HCT116 (cell line): ENCODE results near the gene DHX32. TPM values are rescaled to one million over a fixed set of nuclear protein-coding genes. Genes with fewer than 3 reads are reported as not detected.

Experiments used
- ATAC-seq: fragments of 200-7000 bp; cut with Tn5 transposase; 2 replicates; pipeline ENCODE4 v1.9.1; 2020; ENCODE audit warnings: mild to moderate bottlenecking, moderate library complexity
- BruUV-seq: library from RNA; stranded (reverse); fragments of 400-500 nt; replicated peaks from 2 replicates; lab custom pipeline; 2021; lab: Mats Ljungman, UMichigan
- CTCF ChIA-PET: fragments of 300-600 bp; sonication (Branson Sonifier 250); formaldehyde crosslinking; loops from one replicate; lab custom pipeline; 2021; ENCODE audit warnings: antibody characterized with exemption; lab: Charles Lee
- POLR2A ChIA-PET: fragments of 300-600, 350-600 bp; sonication (Branson Sonifier 250); formaldehyde crosslinking; loops from one replicate; lab custom pipeline; 2021; ENCODE audit warnings: antibody characterized with exemption; lab: Charles Lee
- RAD21 ChIA-PET, 2 experiments: fragments of 300-600 bp; sonication (Branson Sonifier 250); formaldehyde crosslinking; loops; one replicate each; lab custom pipeline; 2023; ENCODE audit warnings: low total read pairs in 2 of 2; ENCODE audit not compliant: uncharacterized antibody in 2 of 2, unreplicated experiment in 2 of 2, low non-redundant PET in 1 of 2; lab: Charles Lee
- DNase-seq: peaks from one replicate; pipeline ENCODE4 v3.0.0-alpha.2; 2010; ENCODE audit warnings: low read depth, low spot score
- H2AFZ ChIP-seq: fragments of 200-600 bp; shearing (Covaris generic), sonication (generic); 2 replicates; pipeline ENCODE4 v1.6.1; 2017; ENCODE audit warnings: low read depth, mixed run types, mixed read lengths, antibody characterized with exemption, low read length; ENCODE audit not compliant: poor library complexity, severe bottlenecking
- H3K27ac ChIP-seq: 2 replicates; pipeline ENCODE4 v1.5.1; 2012; ENCODE audit warnings: low read depth, low read length
- H3K27me3 ChIP-seq: fragments of 200-600 bp; sonication (generic); 2 replicates; pipeline ENCODE4 v1.6.1; 2016; ENCODE audit warnings: mixed run types, low read length, mixed read lengths; ENCODE audit not compliant: insufficient read depth
- H3K36me3 ChIP-seq, 2 experiments: fragments of 200-500 bp in 1 of 2; fragments of 200-600 bp in 1 of 2; sonication (Bioruptor generic) in 1 of 2; sonication (generic) in 1 of 2; 2 replicates each; pipeline versions ENCODE4 v1.5.1 to v1.6.1; 2014 to 2016; ENCODE audit warnings: low read length in 2 of 2, inconsistent platforms in 1 of 2, mixed read lengths in 1 of 2, mixed run types in 1 of 2; ENCODE audit not compliant: insufficient read depth in 2 of 2, control insufficient read depth in 1 of 2
- H3K4me1 ChIP-seq, 2 experiments: fragments of 200-600 bp in 1 of 2; sonication (generic) in 1 of 2; 2 replicates each; pipeline versions ENCODE4 v1.5.1 to v1.6.1; 2012 to 2017; ENCODE audit warnings: low read length in 2 of 2, inconsistent platforms in 1 of 2, mild to moderate bottlenecking in 1 of 2, mixed read lengths in 1 of 2, mixed run types in 1 of 2, moderate library complexity in 1 of 2; ENCODE audit not compliant: insufficient read depth in 2 of 2, control insufficient read depth in 1 of 2
- H3K4me2 ChIP-seq: fragments of 200-600 bp; sonication (generic); 2 replicates; pipeline ENCODE4 v1.6.1; 2017; ENCODE audit warnings: mixed run types, low read length, mixed read lengths
- H3K4me3 ChIP-seq, 2 experiments: fragments of 200-600 bp in 1 of 2; sonication (generic) in 1 of 2; replicated peaks in 1 of 2; 2 replicates each; pipeline ENCODE4 v1.5.1; 2011 to 2016; ENCODE audit warnings: low read length in 2 of 2, control low read depth in 1 of 2, low read depth in 1 of 2, mild to moderate bottlenecking in 1 of 2, mixed read lengths in 1 of 2, mixed run types in 1 of 2
- H3K79me2 ChIP-seq: fragments of 200-600 bp; sonication (generic); 2 replicates; pipeline ENCODE4 v1.6.1; 2017; ENCODE audit warnings: mild to moderate bottlenecking, mixed run types, low read length, moderate library complexity, mixed read lengths; ENCODE audit not compliant: insufficient read depth
- H3K9ac ChIP-seq: fragments of 200-600 bp; sonication (generic); 2 replicates; pipeline ENCODE4 v1.6.1; 2016; ENCODE audit warnings: low read length, mixed read lengths
- H3K9me2 ChIP-seq: fragments of 200-600 bp; sonication (generic), shearing (Covaris generic); 2 replicates; pipeline ENCODE4 v1.6.1; 2017; ENCODE audit warnings: mixed run types, mild to moderate bottlenecking, moderate library complexity; ENCODE audit not compliant: insufficient read depth
- H3K9me3 ChIP-seq, 2 experiments: fragments of 200-500 bp in 1 of 2; fragments of 200-600 bp in 1 of 2; sonication (Bioruptor generic) in 1 of 2; sonication (generic) in 1 of 2; 2 replicates each; pipeline ENCODE4 v1.6.1; 2014 to 2017; ENCODE audit warnings: low read length in 2 of 2, mixed read lengths in 2 of 2, inconsistent platforms in 1 of 2, low read depth in 1 of 2, mild to moderate bottlenecking in 1 of 2, mixed run types in 1 of 2, moderate library complexity in 1 of 2; ENCODE audit not compliant: control insufficient read depth in 1 of 2, insufficient read depth in 1 of 2
- H4K20me1 ChIP-seq: fragments of 200-600 bp; sonication (generic), shearing (Covaris generic); 2 replicates; pipeline ENCODE4 v1.6.1; 2017; ENCODE audit warnings: mixed run types, mild to moderate bottlenecking, moderate library complexity; ENCODE audit not compliant: insufficient read depth
- ATF3 ChIP-seq: IDR thresholded peaks from 2 replicates; pipeline ENCODE4 v1.6.1; 2012
- CBX3 ChIP-seq: IDR thresholded peaks from 2 replicates; pipeline ENCODE4 v1.6.1; 2012; ENCODE audit warnings: low read depth
- CEBPB ChIP-seq: IDR thresholded peaks from 2 replicates; pipeline ENCODE4 v1.6.1; 2012; ENCODE audit warnings: low read depth
- EGR1 ChIP-seq: IDR thresholded peaks from 2 replicates; pipeline ENCODE4 v1.6.1; 2012; ENCODE audit warnings: low read depth
- EZH2phosphoT487 ChIP-seq: fragments of 200-600 bp; IDR thresholded peaks from 2 replicates; pipeline ENCODE4 v1.6.1; 2018; ENCODE audit warnings: antibody characterized with exemption, borderline replicate concordance
- JUND ChIP-seq: IDR thresholded peaks from 2 replicates; pipeline ENCODE4 v1.6.1; 2012
- POLR2A ChIP-seq: IDR thresholded peaks from 2 replicates; pipeline ENCODE4 v1.7.0; 2011; ENCODE audit warnings: borderline replicate concordance; ENCODE audit not compliant: insufficient read depth, insufficient read length; ENCODE audit errors: extremely low read depth
- RAD21 ChIP-seq: IDR thresholded peaks from 2 replicates; pipeline ENCODE4 v1.6.1; 2012; ENCODE audit warnings: low read depth, mild to moderate bottlenecking
- REST ChIP-seq: IDR thresholded peaks from 2 replicates; pipeline ENCODE4 v1.6.1; 2012; ENCODE audit warnings: low read depth
- SIN3A ChIP-seq: IDR thresholded peaks from 2 replicates; pipeline ENCODE4 v1.6.1; 2012; ENCODE audit warnings: low read depth
- SP1 ChIP-seq: IDR thresholded peaks from 2 replicates; pipeline ENCODE4 v1.6.1; 2012; ENCODE audit warnings: low read depth
- SRF ChIP-seq: IDR thresholded peaks from 2 replicates; pipeline ENCODE4 v1.6.1; 2012; ENCODE audit warnings: low read depth
- TCF7L2 ChIP-seq: IDR thresholded peaks from 2 replicates; pipeline ENCODE4 v1.7.0; 2011; ENCODE audit warnings: borderline replicate concordance, inconsistent platforms; ENCODE audit not compliant: insufficient read depth, insufficient read length; ENCODE audit errors: extremely low read depth
- ZFX ChIP-seq: fragments of 450-650 bp; IDR thresholded peaks from 2 replicates; pipeline ENCODE4 v1.6.1; 2017
- ZNF274 ChIP-seq: fragments of 200-500 bp; sonication (Bioruptor generic); IDR thresholded peaks from 2 replicates; pipeline ENCODE4 v1.6.1; 2014; ENCODE audit warnings: mild to moderate bottlenecking, low read depth, low read length, inconsistent platforms
- intact Hi-C: fragments of 100-400 bp; cut with micrococcal nuclease; formaldehyde crosslinking; loops from 2 replicates; pipeline ENCODE4 v1.10.0; 2022
- total RNA-seq: library from RNA; stranded (reverse); gene quantifications from one replicate; pipeline ENCODE4 v1.2.1, GENCODE V29; 2021; ENCODE audit not compliant: unreplicated experiment
- TF ChIP-seq, protein P1 (sequence below): IDR thresholded peaks from 2 replicates; pipeline ENCODE4 v1.6.1; 2012
- TF ChIP-seq, protein P2 (sequence below): IDR thresholded peaks from 2 replicates; pipeline ENCODE4 v1.6.1; 2011; ENCODE audit warnings: mild to moderate bottlenecking, low read length, moderate library complexity; ENCODE audit not compliant: insufficient replicate concordance; ENCODE audit errors: extremely low read depth

Gene DHX32
- total RNA-seq, 1 experiment from 2014 or later: 50.9 TPM

DNA sequence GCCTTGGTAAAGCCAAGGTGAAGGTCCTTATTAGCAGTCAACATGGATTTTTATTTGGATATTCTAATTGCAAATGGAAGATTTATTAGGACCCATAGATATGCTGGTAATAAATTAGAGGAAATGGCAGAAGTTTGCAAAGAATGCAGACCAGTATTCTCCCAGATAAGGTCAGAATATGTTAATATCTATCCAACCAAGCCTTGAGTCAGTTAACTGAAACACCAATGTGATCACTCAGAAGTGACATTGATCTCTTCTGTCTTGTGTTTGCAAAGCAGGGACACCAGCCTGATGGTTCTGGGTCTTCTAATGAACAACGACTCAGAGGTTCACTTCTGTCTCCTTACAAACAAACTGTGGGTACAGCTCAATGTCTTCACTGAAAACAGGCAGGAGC, 79.5 kb downstream of the DHX32 start:
- BruUV-seq: no TSS peak
- no peak for DNase-seq
- CTCF ChIA-PET: no interaction called here
- TF ChIP-seq RAD21 (no peak), POLR2A (no peak), CEBPB (no peak), EGR1 (no peak), ZFX (no peak), ZNF274 (no peak), CBX3 (no peak), REST (no peak), ATF3 (no peak), EZH2phosphoT487 (no peak), SRF (no peak), TCF7L2 (no peak), SP1 (no peak), SIN3A (no peak), JUND (no peak)
- TF ChIP-seq, protein P1, sequence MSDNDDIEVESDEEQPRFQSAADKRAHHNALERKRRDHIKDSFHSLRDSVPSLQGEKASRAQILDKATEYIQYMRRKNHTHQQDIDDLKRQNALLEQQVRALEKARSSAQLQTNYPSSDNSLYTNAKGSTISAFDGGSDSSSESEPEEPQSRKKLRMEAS: no peak
- TF ChIP-seq, protein P2, sequence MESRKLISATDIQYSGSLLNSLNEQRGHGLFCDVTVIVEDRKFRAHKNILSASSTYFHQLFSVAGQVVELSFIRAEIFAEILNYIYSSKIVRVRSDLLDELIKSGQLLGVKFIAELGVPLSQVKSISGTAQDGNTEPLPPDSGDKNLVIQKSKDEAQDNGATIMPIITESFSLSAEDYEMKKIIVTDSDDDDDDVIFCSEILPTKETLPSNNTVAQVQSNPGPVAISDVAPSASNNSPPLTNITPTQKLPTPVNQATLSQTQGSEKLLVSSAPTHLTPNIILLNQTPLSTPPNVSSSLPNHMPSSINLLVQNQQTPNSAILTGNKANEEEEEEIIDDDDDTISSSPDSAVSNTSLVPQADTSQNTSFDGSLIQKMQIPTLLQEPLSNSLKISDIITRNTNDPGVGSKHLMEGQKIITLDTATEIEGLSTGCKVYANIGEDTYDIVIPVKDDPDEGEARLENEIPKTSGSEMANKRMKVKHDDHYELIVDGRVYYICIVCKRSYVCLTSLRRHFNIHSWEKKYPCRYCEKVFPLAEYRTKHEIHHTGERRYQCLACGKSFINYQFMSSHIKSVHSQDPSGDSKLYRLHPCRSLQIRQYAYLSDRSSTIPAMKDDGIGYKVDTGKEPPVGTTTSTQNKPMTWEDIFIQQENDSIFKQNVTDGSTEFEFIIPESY: no peak
- TF ChIP-seq, all 23 proteins: peak for 0
- H4K20me1 ChIP-seq: no peaks in the 10 kb centered on the region
- H3K9ac ChIP-seq: no peak overlapping the region
- ChIA-PET POLR2A (no interaction called here), RAD21 (no interaction called here)
- no peaks in the 10 kb centered on the region for H3K27me3 ChIP-seq
- no peaks in the 10 kb centered on the region for H3K79me2 ChIP-seq
- no peaks in the 10 kb centered on the region for H3K9me3 ChIP-seq
- intact Hi-C loops: no loop called here
- H3K36me3 ChIP-seq: peaks cover 0 to 4% of the 10 kb centered on the region in 2 experiments; a peak in 2 of 4 replicates
- H3K4me1 ChIP-seq: no peaks in the 10 kb centered on the region
- no peak for ATAC-seq
- H2AFZ ChIP-seq: no peak overlapping the region
- H3K4me3 ChIP-seq: no peak overlapping the region
- H3K27ac ChIP-seq: no peak overlapping the region
- no peak overlapping the region for H3K4me2 ChIP-seq
- H3K9me2 ChIP-seq: no peaks in the 10 kb centered on the region
